Upper lobe of right lung (tissue), 1 donor: ENCODE data around the gene CCDC80. TPM values are rescaled to one million over a fixed set of nuclear protein-coding genes. Genes with fewer than 3 reads are reported as not detected.
"Not testable (repeated sequence)": the region's sequence is repeated elsewhere in the genome, so short reads cannot be mapped to it uniquely, and the experiment has no call there.

ENCODE experiments used
- ATAC-seq: fragments of 200-7000 bp; cut with Tn5 transposase; one replicate; pipeline ENCODE4 v1.9.1; 2020; ENCODE audit warnings: mild to moderate bottlenecking, moderate library complexity
- DNase-seq: peaks from one replicate; pipeline ENCODE4 v3.0.0-alpha.2; 2020
- H3K27ac ChIP-seq: fragments of 200-600 bp; one replicate; pipeline ENCODE4 v1.8.0; 2022
- H3K27me3 ChIP-seq: fragments of 200-600 bp; one replicate; pipeline ENCODE4 v1.8.0; 2022; ENCODE audit warnings: mild to moderate bottlenecking
- H3K36me3 ChIP-seq: fragments of 200-600 bp; one replicate; pipeline ENCODE4 v1.8.0; 2022
- H3K4me1 ChIP-seq: fragments of 200-600 bp; one replicate; pipeline ENCODE4 v1.8.0; 2022
- H3K4me3 ChIP-seq: fragments of 200-600 bp; one replicate; pipeline ENCODE4 v1.8.0; 2022; ENCODE audit warnings: mild to moderate bottlenecking
- H3K9me3 ChIP-seq: fragments of 200-600 bp; one replicate; pipeline ENCODE4 v1.8.0; 2022
- intact Hi-C: fragments of 100-400 bp; cut with DNase I; formaldehyde crosslinking; loops from one replicate; pipeline ENCODE4 v1.11.0; 2022
- total RNA-seq: library from RNA; stranded (reverse); fragmentation: NEBNext Ultra II Directional; extraction: Animal tissue kit (Norgen Biotek cat#: 25700); gene quantifications from one replicate; pipeline ENCODE4 v1.2.1, GENCODE V29; 2021
- TF ChIP-seq, protein P1 (sequence below): fragments of 200-600 bp; IDR thresholded peaks from one replicate; pipeline ENCODE4 v1.8.0; 2022; ENCODE audit warnings: antibody characterized with exemption
- donor health status: DM: no; HTN: yes; CAD: no; lungs with severe emphysema.

The CCDC80 gene
- total RNA-seq, 1 donor from 2014 or later: 60.4 TPM

DNA sequence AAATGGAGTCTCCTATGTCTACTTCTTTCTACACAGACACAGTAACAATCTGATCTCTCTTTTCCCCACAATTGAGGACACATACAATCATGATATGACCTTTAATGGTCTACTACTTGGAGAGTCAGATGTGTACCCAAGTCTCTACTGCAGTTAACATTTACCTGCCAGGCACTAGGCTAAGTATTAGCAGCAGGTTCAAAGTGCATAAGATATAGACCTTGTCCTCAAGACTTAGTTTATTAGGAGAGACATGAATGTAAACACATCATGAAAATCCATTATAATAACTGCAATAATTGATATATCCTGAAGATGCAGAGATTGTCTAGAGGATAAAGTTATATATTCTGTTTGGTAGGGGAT is 76.0 kb downstream of the CCDC80 start:
- Histone ChIP-seq H3K27ac (no peak overlapping the region), H3K4me3 (no peak overlapping the region), H3K4me1 (peaks cover 17% of the 10 kb centered on the region), H3K36me3 (peaks cover 24% of the 10 kb centered on the region), H3K27me3 (no peaks in the 10 kb centered on the region), H3K9me3 (no peaks in the 10 kb centered on the region)
- TF ChIP-seq, protein P1, sequence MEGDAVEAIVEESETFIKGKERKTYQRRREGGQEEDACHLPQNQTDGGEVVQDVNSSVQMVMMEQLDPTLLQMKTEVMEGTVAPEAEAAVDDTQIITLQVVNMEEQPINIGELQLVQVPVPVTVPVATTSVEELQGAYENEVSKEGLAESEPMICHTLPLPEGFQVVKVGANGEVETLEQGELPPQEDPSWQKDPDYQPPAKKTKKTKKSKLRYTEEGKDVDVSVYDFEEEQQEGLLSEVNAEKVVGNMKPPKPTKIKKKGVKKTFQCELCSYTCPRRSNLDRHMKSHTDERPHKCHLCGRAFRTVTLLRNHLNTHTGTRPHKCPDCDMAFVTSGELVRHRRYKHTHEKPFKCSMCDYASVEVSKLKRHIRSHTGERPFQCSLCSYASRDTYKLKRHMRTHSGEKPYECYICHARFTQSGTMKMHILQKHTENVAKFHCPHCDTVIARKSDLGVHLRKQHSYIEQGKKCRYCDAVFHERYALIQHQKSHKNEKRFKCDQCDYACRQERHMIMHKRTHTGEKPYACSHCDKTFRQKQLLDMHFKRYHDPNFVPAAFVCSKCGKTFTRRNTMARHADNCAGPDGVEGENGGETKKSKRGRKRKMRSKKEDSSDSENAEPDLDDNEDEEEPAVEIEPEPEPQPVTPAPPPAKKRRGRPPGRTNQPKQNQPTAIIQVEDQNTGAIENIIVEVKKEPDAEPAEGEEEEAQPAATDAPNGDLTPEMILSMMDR: no peak
- intact Hi-C loops: no loop called here
- DNase-seq (no peak), ATAC-seq (no peak)

DNA sequence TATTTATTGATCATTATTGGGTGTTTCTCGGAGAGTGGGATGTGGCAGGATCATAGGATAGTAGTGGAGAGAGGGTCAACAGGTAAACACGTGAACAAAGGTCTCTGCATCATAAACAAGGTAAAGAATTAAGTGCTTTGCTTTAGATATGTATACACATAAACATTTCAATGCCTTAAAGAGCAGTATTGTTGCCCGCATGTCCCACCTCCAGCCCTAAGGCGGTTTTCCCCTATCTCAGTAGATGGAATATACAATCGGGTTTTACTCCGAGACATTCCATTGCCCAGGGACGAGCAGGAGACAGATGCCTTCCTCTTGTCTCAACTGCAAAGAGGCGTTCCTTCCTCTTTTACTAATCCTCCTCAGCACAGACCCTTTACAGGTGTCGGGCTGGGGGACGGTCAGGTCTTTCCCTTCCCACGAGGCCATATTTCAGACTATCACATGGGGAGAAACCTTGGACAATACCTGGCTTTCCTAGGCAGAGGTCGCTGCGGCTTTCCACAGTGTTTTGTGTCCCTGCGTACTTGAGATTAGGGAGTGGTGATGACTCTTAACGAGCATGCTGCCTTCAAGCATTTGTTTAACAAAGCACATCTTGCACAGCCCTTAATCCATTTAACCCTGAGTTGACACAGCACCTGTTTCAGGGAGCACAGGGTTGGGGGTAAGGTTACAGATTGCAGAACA is 76.5 kb downstream of the CCDC80 start:
- H3K4me1 ChIP-seq: peaks cover 23% of the 10 kb centered on the region
- DNase-seq: peak; percentile 71
- H3K9me3 ChIP-seq, H3K27ac ChIP-seq, intact Hi-C loops, ATAC-seq, H3K4me3 ChIP-seq, H3K27me3 ChIP-seq: not testable (repeated sequence)
- peaks cover 18% of the 10 kb centered on the region for H3K36me3 ChIP-seq

DNA sequence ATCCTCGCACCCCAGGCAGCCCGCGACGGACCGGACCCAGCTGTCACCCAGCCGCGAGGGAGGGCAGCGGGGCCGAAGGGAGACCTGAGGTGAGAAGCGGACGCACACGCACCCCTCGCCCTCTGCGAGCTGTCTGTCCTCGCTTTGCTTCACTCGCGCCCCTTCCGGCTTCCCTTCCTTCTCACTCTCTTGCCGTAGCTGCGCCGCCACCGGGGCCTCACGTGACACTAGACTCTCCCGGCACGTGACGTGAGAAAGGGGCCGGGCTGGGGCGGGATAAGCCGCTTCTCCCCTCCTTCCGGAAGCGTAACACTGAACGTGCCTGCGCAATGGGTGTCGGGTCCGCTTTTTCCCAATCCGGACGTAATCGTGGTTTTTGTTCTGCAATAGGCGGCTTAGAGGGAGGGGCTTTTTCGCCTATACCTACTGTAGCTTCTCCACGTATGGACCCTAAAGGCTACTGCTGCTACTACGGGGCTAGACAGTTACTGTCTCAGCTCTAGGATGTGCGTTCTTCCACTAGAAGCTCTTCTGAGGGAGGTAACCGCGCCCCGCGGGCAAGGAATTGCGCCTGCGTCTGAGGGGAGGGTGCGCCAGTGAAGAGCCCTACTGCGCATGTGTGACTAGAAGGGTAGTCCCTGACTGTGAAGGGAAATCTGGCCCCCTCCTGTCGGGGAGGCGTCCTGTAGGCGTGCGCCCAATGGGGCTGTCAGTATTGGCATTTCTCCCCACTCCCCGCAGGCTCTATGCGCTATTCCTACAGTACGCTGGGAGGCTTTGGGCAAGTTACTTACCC is 79.0 kb downstream of the CCDC80 start, which contains the start of the genes ATG3 and SLC35A5:
ATG3 (minus strand) TSS at position 229 of the 796 bp plus-strand sequence. CDS start 434 bp downstream, outside the sequence.
SLC35A5 (plus strand) TSS at position 312 of the 796 bp plus-strand sequence. CDS start 1,359 bp downstream, outside the sequence.
- Histone ChIP-seq H3K27ac (peak within 1 kb of the TSS; percentile 98), H3K4me1 (peaks cover 35% of the 10 kb centered on the region), H3K36me3 (peaks cover 20% of the 10 kb centered on the region), H3K4me3 (peak within 1 kb of the TSS; percentile 91), H3K27me3 (no peaks in the 10 kb centered on the region), H3K9me3 (no peaks in the 10 kb centered on the region)
- peak; percentile 99 for DNase-seq
- TF ChIP-seq, protein P1: no peak
- ATAC-seq: peak; percentile 96
- intact Hi-C loops: no loop called here

DNA sequence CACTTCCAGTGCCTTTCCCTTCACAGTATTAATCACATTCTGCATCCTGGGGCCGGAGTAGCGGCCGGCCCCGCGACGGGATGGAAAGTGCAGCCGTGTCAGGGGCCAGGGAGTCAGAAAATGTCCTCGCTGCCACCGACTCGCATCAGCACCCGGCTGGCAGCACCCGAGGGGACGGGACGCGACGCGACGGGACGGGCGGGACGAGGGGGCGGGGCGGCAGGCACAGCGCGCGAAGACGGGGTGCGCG is 79.5 kb downstream of the CCDC80 start:
- Histone ChIP-seq H3K9me3 (no peaks in the 10 kb centered on the region), H3K4me3 (peak overlapping the region; percentile 91), H3K36me3 (peaks cover 21% of the 10 kb centered on the region), H3K4me1 (peaks cover 35% of the 10 kb centered on the region), H3K27me3 (no peaks in the 10 kb centered on the region), H3K27ac (peak overlapping the region; percentile 98)
- TF ChIP-seq, protein P1: no peak
- intact Hi-C loops: no loop called here
- DNase-seq (no peak), ATAC-seq (peak; percentile 83)

DNA sequence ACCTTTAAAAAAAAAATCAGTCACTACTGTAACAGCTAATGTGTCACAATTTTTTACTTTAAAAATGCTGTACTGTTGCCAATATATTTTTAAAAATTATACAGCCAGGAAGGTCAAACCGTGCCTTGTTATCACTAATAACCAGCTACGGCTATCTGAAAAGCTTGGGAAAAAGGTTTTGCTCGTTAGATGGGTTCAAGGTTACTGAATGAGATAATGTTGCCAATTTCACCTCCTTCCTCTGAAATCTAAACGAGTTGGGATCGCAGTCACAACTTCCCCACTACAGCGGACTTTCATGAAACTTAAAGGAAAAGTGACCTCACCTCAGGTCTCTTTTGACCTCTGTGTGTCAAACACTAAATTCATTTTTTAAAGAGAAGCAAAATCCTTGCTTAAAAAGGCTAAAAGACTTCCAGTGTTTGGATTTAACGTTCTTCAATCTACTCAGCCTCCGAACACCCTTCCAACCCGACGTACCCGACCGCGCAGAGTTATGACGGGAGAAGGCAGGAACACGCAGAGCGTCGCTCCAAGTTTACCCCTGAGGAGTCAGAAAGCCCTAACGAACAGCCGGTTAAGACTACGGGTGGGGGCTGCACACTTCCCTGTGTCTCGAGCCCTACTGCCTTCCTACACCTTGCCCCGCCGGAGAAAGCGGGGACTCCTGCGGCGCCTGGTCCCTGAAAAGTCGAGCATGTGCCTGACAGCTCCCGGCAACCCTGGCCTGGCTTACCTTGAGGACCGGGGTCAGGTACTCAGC is 80.0 kb downstream of the CCDC80 start:
- Histone ChIP-seq H3K36me3 (peaks cover 21% of the 10 kb centered on the region), H3K27me3 (no peaks in the 10 kb centered on the region), H3K27ac (peak overlapping the region; percentile 98), H3K4me3 (peak overlapping the region; percentile 91), H3K4me1 (peaks cover 35% of the 10 kb centered on the region), H3K9me3 (no peaks in the 10 kb centered on the region)
- TF ChIP-seq, protein P1: no peak
- intact Hi-C loops: no loop called here
- ATAC-seq (peak; percentile 50), DNase-seq (peak; percentile 85)
